PC-3 (cell line): ENCODE results near the gene TTC28. TPM values are rescaled to one million over a fixed set of nuclear protein-coding genes. Genes with fewer than 3 reads are reported as not detected.
"Not testable (repeated sequence)": the region's sequence is repeated elsewhere in the genome, so short reads cannot be mapped to it uniquely, and the experiment has no call there.

ENCODE experiments used
- ATAC-seq: fragments of 200-7000 bp; cut with Tn5 transposase; 2 replicates; pipeline ENCODE4 v1.9.1; 2020; ENCODE audit warnings: mild to moderate bottlenecking, moderate library complexity
- BruUV-seq: library from RNA; stranded (reverse); fragments of 400-500 nt; replicated peaks from 2 replicates; lab custom pipeline; 2021; lab: Mats Ljungman, UMichigan
- CTCF ChIA-PET: fragments of 300-600 bp; sonication (Branson Sonifier 250); formaldehyde crosslinking; loops from one replicate; lab custom pipeline; 2022; ENCODE audit warnings: antibody characterized with exemption; lab: Charles Lee
- POLR2A ChIA-PET: fragments of 300-600 bp; sonication (Branson Sonifier 250); formaldehyde crosslinking; loops from one replicate; lab custom pipeline; 2022; ENCODE audit warnings: antibody characterized with exemption; ENCODE audit not compliant: unreplicated experiment; lab: Charles Lee
- DNase-seq: peaks from one replicate; pipeline ENCODE4 v3.0.0-alpha.2; 2015
- H2AFZ ChIP-seq: fragments of 300-600 bp; sonication (generic); 2 replicates; pipeline ENCODE4 v1.6.0; 2016; ENCODE audit warnings: antibody characterized with exemption, low read length
- H3F3A ChIP-seq: fragments of 300-600 bp; sonication (generic); one replicate; pipeline ENCODE4 v1.6.0; 2017; ENCODE audit warnings: antibody characterized with exemption, low read length, control low read depth, mild to moderate bottlenecking; ENCODE audit not compliant: unreplicated experiment
- H3K27ac ChIP-seq: fragments of 300-600 bp; sonication (generic); 2 replicates; pipeline ENCODE4 v1.5.1; 2016; ENCODE audit warnings: mild to moderate bottlenecking, low read length
- H3K27me3 ChIP-seq: fragments of 300-600 bp; sonication (generic); 2 replicates; pipeline ENCODE4 v1.6.1; 2016; ENCODE audit warnings: low read length, mixed read lengths
- H3K36me3 ChIP-seq: fragments of 300-600 bp; sonication (generic); 2 replicates; pipeline ENCODE4 v1.6.1; 2016; ENCODE audit warnings: low read depth, mixed run types, low read length, mixed read lengths
- H3K4me1 ChIP-seq: fragments of 300-600 bp; sonication (generic); 2 replicates; pipeline ENCODE4 v1.5.1; 2016; ENCODE audit warnings: low read length; ENCODE audit not compliant: insufficient read depth
- H3K4me2 ChIP-seq: fragments of 300-600 bp; sonication (generic); 2 replicates; pipeline ENCODE4 v1.6.0; 2016; ENCODE audit warnings: low read length
- H3K4me3 ChIP-seq: fragments of 300-600 bp; sonication (generic); 2 replicates; pipeline ENCODE4 v1.5.1; 2016; ENCODE audit warnings: mild to moderate bottlenecking, low read length, mixed read lengths
- H3K79me2 ChIP-seq: fragments of 300-600 bp; sonication (generic); 2 replicates; pipeline ENCODE4 v1.6.1; 2017; ENCODE audit warnings: low read length, mixed read lengths
- H3K9ac ChIP-seq: fragments of 300-600 bp; sonication (generic); 2 replicates; pipeline ENCODE4 v1.6.0; 2016; ENCODE audit warnings: mild to moderate bottlenecking, low read length
- H3K9me2 ChIP-seq: fragments of 300-600 bp; sonication (generic); replicated peaks from 2 replicates; pipeline ENCODE4 v1.6.1; 2016; ENCODE audit warnings: mixed run types, low read length, mixed read lengths
- H3K9me3 ChIP-seq: fragments of 300-600 bp; sonication (generic); 2 replicates; pipeline ENCODE4 v1.6.1; 2016; ENCODE audit warnings: low read length, mixed read lengths
- H4K20me1 ChIP-seq: fragments of 300-600 bp; sonication (generic); 2 replicates; pipeline ENCODE4 v1.6.1; 2016; ENCODE audit warnings: low read length, mixed read lengths
- EZH2 ChIP-seq: fragments of 300-600 bp; sonication (generic); IDR thresholded peaks from one replicate; pipeline ENCODE4 v1.6.1; 2017; ENCODE audit warnings: antibody characterized with exemption, mild to moderate bottlenecking, low read length; ENCODE audit not compliant: unreplicated experiment
- EZH2phosphoT487 ChIP-seq: fragments of 300-600 bp; sonication (generic); IDR thresholded peaks from 2 replicates; pipeline ENCODE4 v1.6.1; 2018; ENCODE audit warnings: mild to moderate bottlenecking, antibody characterized with exemption, low read length, borderline replicate concordance
- intact Hi-C: fragments of 100-400 bp; cut with micrococcal nuclease; formaldehyde crosslinking; loops from 2 replicates; pipeline ENCODE4 v1.9.0; 2023
- total RNA-seq: library from RNA; depleted of rRNA; stranded (reverse); fragments of >200 nt; gene quantifications from 2 replicates; pipeline ENCODE4 v1.2.3, GENCODE V29; 2014
- TF ChIP-seq, protein P1 (sequence below): fragments of 300-600 bp; sonication (generic); conservative IDR thresholded peaks from 2 replicates; pipeline ENCODE4 v1.5.1; 2017; ENCODE audit warnings: antibody characterized with exemption, low read depth, mild to moderate bottlenecking, low read length

TTC28 gene
- total RNA-seq, 1 experiment from 2014 or later = 6.3 TPM

DNA sequence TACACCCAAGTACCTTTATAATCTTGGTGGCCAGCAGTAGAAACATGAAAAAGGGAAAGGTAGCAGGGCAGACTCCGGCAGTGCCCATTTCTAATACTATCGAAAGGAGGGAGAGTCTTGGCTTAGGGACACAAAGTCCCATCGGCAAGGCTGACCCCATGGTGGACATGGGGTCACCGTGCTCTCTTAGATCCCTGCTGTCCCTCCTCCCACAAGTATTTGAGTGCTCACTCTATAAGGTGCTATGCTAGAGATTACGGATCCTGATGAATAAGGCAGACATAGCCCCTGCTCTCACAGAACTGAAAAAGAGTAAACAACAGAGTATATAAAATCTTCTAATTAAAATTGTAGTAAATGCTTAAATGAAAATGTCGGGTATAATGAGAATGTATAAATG is 588.2 kb downstream of the TTC28 start:
- H3K9me3 ChIP-seq = no peaks in the 10 kb centered on the region
- H3F3A ChIP-seq = no peaks in the 10 kb centered on the region
- CTCF ChIA-PET = no interaction called here
- BruUV-seq = no TSS peak
- no peaks in the 10 kb centered on the region for H3K9me2 ChIP-seq
- no peak overlapping the region for H3K4me3 ChIP-seq
- H3K9ac ChIP-seq = no peak overlapping the region
- no peak overlapping the region for H3K4me2 ChIP-seq
- intact Hi-C loops = no loop called here
- no peak for DNase-seq
- no peak overlapping the region for H3K27ac ChIP-seq
- no peaks in the 10 kb centered on the region for H3K27me3 ChIP-seq
- no peaks in the 10 kb centered on the region for H3K36me3 ChIP-seq
- no peak overlapping the region for H2AFZ ChIP-seq
- TF ChIP-seq, protein P1, sequence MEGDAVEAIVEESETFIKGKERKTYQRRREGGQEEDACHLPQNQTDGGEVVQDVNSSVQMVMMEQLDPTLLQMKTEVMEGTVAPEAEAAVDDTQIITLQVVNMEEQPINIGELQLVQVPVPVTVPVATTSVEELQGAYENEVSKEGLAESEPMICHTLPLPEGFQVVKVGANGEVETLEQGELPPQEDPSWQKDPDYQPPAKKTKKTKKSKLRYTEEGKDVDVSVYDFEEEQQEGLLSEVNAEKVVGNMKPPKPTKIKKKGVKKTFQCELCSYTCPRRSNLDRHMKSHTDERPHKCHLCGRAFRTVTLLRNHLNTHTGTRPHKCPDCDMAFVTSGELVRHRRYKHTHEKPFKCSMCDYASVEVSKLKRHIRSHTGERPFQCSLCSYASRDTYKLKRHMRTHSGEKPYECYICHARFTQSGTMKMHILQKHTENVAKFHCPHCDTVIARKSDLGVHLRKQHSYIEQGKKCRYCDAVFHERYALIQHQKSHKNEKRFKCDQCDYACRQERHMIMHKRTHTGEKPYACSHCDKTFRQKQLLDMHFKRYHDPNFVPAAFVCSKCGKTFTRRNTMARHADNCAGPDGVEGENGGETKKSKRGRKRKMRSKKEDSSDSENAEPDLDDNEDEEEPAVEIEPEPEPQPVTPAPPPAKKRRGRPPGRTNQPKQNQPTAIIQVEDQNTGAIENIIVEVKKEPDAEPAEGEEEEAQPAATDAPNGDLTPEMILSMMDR = no peak
- TF ChIP-seq EZH2phosphoT487 = no peak
- no peak for TF ChIP-seq EZH2
- no peaks in the 10 kb centered on the region for H3K79me2 ChIP-seq
- POLR2A ChIA-PET = no interaction called here
- no peak for ATAC-seq
- H4K20me1 ChIP-seq = no peaks in the 10 kb centered on the region
- H3K4me1 ChIP-seq = no peaks in the 10 kb centered on the region

DNA sequence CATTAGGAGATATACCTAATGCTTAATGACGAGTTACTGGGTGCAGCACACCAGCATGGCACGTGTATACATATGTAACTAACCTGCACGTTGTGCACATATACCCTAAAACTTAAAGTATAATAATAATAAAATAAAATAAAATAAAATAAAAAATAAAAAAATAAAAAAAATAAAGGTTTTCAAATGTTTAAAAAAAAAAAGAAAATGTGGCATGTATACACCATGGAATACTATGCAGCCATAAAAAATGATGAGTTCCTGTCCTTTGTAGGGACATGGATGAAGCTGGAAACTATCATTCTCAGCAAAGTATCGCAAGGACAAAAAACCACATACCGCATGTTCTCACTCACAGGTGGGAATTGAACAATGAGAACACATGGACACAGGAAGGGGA is 590.1 kb downstream of the TTC28 start:
- H3K36me3 ChIP-seq, H3F3A ChIP-seq, H2AFZ ChIP-seq, CTCF ChIA-PET, DNase-seq, H3K79me2 ChIP-seq, H3K27me3 ChIP-seq, H3K4me1 ChIP-seq, H3K4me3 ChIP-seq, ATAC-seq, POLR2A ChIA-PET, H3K27ac ChIP-seq, H3K4me2 ChIP-seq, intact Hi-C loops, H3K9ac ChIP-seq, H3K9me3 ChIP-seq, H3K9me2 ChIP-seq, BruUV-seq, H4K20me1 ChIP-seq: not testable (repeated sequence)

DNA sequence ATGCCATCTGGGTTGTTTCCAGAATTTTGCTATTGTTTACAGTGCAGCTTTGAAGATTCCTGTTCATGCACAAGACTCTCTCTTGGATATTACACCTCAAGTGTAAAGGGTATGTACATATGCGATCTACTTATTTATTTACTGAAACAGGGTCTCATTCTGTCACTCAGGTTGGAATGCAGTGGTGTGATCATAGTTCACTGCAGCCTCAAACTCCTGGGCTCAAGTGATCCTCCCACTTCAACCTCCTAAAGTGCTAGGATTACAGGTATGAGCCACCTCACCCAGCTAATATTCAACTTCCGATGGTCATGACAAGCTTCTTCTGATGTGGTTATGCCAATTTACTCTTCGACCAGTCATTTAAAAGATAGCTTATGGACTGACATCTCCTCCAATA is 602.5 kb downstream of the TTC28 start:
- H4K20me1 ChIP-seq = no peaks in the 10 kb centered on the region
- TF ChIP-seq EZH2phosphoT487 (no peak), EZH2 (no peak)
- TF ChIP-seq, protein P1 = no peak
- intact Hi-C loops = no loop called here
- BruUV-seq = no TSS peak
- no peaks in the 10 kb centered on the region for H3K9me2 ChIP-seq
- no peak overlapping the region for H2AFZ ChIP-seq
- no peaks in the 10 kb centered on the region for H3K27me3 ChIP-seq
- H3K27ac ChIP-seq = no peak overlapping the region
- ChIA-PET POLR2A (no interaction called here), CTCF (no interaction called here)
- ATAC-seq (no peak), DNase-seq (no peak)
- no peaks in the 10 kb centered on the region for H3K36me3 ChIP-seq
- no peaks in the 10 kb centered on the region for H3K9me3 ChIP-seq
- H3F3A ChIP-seq = no peaks in the 10 kb centered on the region
- H3K4me1 ChIP-seq = no peaks in the 10 kb centered on the region
- H3K79me2 ChIP-seq = no peaks in the 10 kb centered on the region
- no peak overlapping the region for H3K4me3 ChIP-seq
- H3K4me2 ChIP-seq = no peak overlapping the region
- no peak overlapping the region for H3K9ac ChIP-seq
